Measurements from ENCODE around the gene TBCA.

DNA sequence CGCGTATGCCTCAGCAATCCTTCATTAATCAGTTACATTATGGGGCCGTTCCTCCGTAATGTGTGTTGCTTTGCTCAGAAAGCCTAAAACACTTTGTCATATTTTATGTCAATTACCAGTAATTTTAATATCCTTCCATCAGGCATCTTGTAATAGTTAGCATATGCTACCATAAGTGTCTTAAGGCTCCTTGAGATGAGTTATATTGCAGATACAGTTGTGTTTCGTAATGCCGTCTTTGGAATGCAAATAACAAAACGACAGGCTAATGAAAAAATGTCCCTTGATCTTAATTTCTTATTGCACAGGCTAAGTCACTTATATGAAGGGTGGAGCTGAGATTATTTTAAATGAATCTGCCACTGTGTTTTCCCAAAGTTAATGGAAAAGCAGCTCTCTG lies 50.5 kb downstream of the TBCA start:
- TF ChIP-seq EZH2 (IDR thresholded peaks at IDR 0.05), result no peak
- no peak for TF ChIP-seq POLR2AphosphoS5 (IDR thresholded peaks at IDR 0.05; ENCODE audit: borderline replicate concordance, low read depth, low read length)
- no peak for TF ChIP-seq FOXP2 (optimal IDR thresholded peaks at IDR 0.05; ENCODE audit: control extremely low read depth, extremely low read length, insufficient read depth)
